ENCODE measurements around the gene TUBA1B. TPM values are rescaled to one million over a fixed set of nuclear protein-coding genes. Genes with fewer than 3 reads are reported as not detected.
"Not testable (repeated sequence)": the region's sequence is repeated elsewhere in the genome, so short reads cannot be mapped to it uniquely, and the experiment has no call there.

The TUBA1B gene
- total RNA-seq, 1 donor from 2014 or later = 560 TPM

- not testable (repeated sequence) for DNase-seq (ENCODE audit: low spot score)
Observed at GRCh38 chr12:49127971-49128370, 3.2 kb downstream of the TUBA1B start.

GRCh38 chr12:49126852-49127763 is 4.1 kb downstream of the TUBA1B start:
- no peak for DNase-seq (ENCODE audit: low spot score)

- DNase-seq (ENCODE audit: low spot score) = peak; percentile 68
Observed at GRCh38 chr12:49121047-49121696, 10.0 kb downstream of the TUBA1B start.

- no peak for DNase-seq (ENCODE audit: low spot score)
Observed at GRCh38 chr12:49111206-49111605, 20.0 kb downstream of the TUBA1B start.

- peak; percentile 100 for DNase-seq (ENCODE audit: low spot score)
Observed at GRCh38 chr12:49110464-49111155, 20.6 kb downstream of the TUBA1B start, which contains the start of gene LMBR1L. TSS of gene LMBR1L (minus strand) at chr12:49110847. CDS start at chr12:49110555, 292 bp downstream.

GRCh38 chr12:49109641-49110463 is 21.3 kb downstream of the TUBA1B start:
- DNase-seq (ENCODE audit: low spot score) = no peak

GRCh38 chr12:49108958-49109404 is 22.2 kb downstream of the TUBA1B start:
- peak; percentile 89 for DNase-seq (ENCODE audit: low spot score)

- DNase-seq (ENCODE audit: low spot score) = no peak
Observed at GRCh38 chr12:49105504-49106084, 25.6 kb downstream of the TUBA1B start.

- no peak for DNase-seq (ENCODE audit: low spot score)
Observed at GRCh38 chr12:49104822-49105221, 26.4 kb downstream of the TUBA1B start.

- DNase-seq (ENCODE audit: low spot score) = no peak
Observed at GRCh38 chr12:49100380-49100779, 30.8 kb downstream of the TUBA1B start.

GRCh38 chr12:49098703-49099102 is 32.5 kb downstream of the TUBA1B start:
- DNase-seq (ENCODE audit: low spot score) = no peak

- DNase-seq (ENCODE audit: low spot score) = no peak
Observed at GRCh38 chr12:49098035-49098451, 33.2 kb downstream of the TUBA1B start.

- DNase-seq (ENCODE audit: low spot score) = no peak
Observed at GRCh38 chr12:49097381-49097780, 33.8 kb downstream of the TUBA1B start.

- no peak for DNase-seq (ENCODE audit: low spot score)
Observed at GRCh38 chr12:49094975-49095365, 36.2 kb downstream of the TUBA1B start.

- no peak for DNase-seq (ENCODE audit: low spot score)
Observed at GRCh38 chr12:49094160-49094974, 36.8 kb downstream of the TUBA1B start, which contains the start of gene DHH. TSS of gene DHH (minus strand) at chr12:49094801. CDS start at chr12:49094512, 289 bp downstream.

GRCh38 chr12:49093792-49094159 is 37.4 kb downstream of the TUBA1B start:
- no peak for DNase-seq (ENCODE audit: low spot score)

- DNase-seq (ENCODE audit: low spot score) = no peak
Observed at GRCh38 chr12:49092816-49093406, 38.3 kb downstream of the TUBA1B start.

GRCh38 chr12:49092086-49092815 is 38.9 kb downstream of the TUBA1B start:
- no peak for DNase-seq (ENCODE audit: low spot score)

- DNase-seq (ENCODE audit: low spot score) = no peak
Observed at GRCh38 chr12:49091836-49092085, 39.4 kb downstream of the TUBA1B start.
